ENCODE data around the gene P3H1.

DNA sequence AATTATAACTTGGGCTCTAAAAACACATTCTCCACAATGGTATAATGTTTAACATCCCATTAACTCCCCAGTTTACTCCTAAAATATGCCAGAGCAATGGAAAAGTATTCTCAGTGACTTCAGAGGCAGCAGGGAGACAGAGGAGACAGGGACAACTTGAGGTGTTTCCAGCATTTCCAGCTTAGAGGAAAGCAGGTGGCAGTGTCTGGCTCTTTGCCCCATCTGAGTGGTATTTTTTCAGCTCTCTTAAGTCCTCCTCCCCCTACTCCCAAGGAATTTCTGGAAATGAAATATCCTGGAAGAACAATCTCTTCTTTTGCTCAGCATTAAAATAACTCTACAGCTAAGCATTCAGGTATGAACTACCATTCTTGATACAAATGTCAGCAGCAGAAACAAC, 39.3 kb upstream of the P3H1 start:
- TF ChIP-seq POLR2A (IDR thresholded peaks at IDR 0.05; ENCODE audit: low read length), result no peak
- TF ChIP-seq GATA1 (IDR thresholded peaks at IDR 0.05; ENCODE audit: low read depth, low read length), result no peak

All from erythroblast (primary cell).